HG02763 (cell line): ENCODE results near the gene FBXO17.
"Not testable (repeated sequence)": the region's sequence is repeated elsewhere in the genome, so short reads cannot be mapped to it uniquely, and the experiment has no call there.

Experiments
- ATAC-seq: cut with Tn5 transposase; IDR thresholded peaks from one replicate; pipeline ENCODE4 v1.9.1; 2021; ENCODE audit warnings: mild to moderate bottlenecking, moderate library complexity; ENCODE audit not compliant: unreplicated experiment

The FBXO17 gene

GRCh38 chr19:38975214-38975860 is at the start of gene FBXO17:
FBXO17 (minus strand) TSS chr19:38975742; CDS start chr19:38950319, 25,423 bp downstream.
- ATAC-seq: no peak

GRCh38 chr19:39024875-39025641 is 49.5 kb upstream of the FBXO17 start:
- no peak for ATAC-seq

DNA sequence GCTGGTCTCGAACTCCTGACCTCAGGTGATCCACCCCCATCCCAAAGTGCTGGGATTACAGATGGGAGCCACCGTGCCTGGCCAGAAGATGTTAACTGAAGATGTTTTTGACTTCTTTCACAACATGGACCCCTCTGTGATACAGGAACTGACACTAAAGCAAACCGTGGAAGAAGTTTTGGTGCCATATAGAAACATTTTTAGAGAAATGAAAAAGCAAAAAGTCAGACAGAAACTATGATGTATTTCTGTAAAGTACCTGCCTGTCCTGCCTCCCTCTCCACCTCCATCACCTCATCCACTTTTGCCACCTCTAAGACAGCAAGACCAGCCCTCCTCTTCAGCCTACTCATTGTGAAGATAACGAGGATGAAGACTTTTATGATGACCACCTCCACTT is 45.5 kb upstream of the FBXO17 start:
- no peak for ATAC-seq

GRCh38 chr19:39017646-39018045 is 42.1 kb upstream of the FBXO17 start:
- no peak for ATAC-seq

DNA sequence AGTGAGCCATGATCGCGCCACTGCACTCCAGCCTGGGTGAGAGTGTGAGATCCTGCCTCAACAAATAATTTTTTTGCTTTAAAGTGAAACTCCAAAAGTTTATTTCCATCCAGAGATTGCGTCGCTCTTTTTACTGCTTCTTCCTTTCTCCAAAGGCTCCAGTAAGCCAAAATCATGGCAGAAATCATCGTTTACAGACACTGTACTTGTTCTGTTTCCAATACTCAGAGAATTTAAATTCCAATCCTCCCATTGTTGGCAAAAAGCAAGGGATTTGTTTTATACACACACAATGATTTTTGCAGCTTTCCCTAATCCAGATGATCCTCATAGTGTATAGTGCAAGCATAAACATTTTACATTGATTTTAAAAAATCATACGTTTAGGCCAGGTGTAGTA is 41.5 kb upstream of the FBXO17 start:
- no peak for ATAC-seq

DNA sequence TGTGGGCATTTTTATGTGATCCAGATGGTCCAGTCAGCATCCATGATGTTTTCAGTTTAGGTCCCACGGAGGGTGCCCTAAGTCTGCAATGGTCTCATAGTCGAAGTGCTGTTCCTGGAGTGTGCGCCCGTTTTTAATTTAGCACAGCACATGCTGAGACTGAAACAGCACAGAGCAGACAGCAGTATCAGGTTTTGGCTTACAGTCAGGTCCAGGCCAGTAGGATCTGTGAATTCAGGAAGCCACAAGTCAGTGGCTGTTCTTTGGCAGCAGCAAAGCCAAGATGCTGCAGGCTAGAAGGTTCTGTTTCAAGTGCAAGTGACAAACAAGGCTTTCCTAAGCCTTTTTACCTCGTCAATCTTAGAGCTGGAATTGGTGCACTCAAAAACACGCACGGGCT is 38.5 kb upstream of the FBXO17 start:
- ATAC-seq: no peak

- ATAC-seq: no peak
These were observed 33.5 kb upstream of the FBXO17 start for GRCh38 chr19:39009001-39009400.

GRCh38 chr19:39008137-39008536 is 32.6 kb upstream of the FBXO17 start:
- no peak for ATAC-seq

- no peak for ATAC-seq
These were observed 31.6 kb upstream of the FBXO17 start for GRCh38 chr19:39007096-39007495.

GRCh38 chr19:39004403-39004802 is 28.9 kb upstream of the FBXO17 start:
- no peak for ATAC-seq

- ATAC-seq: no peak
These were observed 28.3 kb upstream of the FBXO17 start for GRCh38 chr19:39003796-39004195.

DNA sequence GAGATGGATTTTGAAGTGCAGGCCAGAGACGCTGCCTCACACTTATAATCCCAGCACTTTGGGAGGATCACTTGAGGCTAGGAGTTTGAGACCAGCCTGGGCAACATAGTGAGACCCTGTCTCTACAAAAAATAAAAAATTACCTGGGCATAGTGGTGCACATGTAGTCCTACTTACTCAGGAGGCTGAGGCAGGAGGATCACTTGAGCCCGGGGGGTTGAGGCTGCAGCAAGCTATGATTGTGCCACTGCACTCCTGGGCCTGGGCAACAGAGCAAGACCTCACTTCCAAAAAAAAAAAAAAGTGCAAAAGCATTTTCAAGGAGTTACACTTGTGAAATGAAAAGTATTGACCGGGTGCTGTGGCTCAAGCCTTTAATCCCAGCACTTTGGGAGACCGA is 27.6 kb upstream of the FBXO17 start:
- ATAC-seq: no peak

DNA sequence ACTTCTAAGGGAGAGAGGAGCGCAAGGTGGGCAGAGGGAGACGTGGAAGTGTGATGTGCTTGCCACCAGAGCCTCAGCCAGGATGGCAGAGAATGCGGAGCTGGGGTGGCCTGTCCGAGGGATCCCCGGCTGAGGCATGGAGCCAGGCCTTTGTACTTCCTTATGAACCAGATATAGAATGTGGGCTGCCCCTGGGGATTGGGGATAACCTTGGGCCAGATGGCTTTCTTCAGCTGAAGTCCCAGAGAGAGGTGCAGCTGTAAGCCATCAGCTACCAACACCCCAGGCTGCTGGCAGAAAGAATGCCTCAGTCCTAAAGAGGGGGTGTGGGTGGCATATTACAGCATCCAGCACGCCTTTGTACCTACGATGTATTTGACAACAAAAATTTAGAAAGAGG is 25.5 kb upstream of the FBXO17 start:
- no peak for ATAC-seq

DNA sequence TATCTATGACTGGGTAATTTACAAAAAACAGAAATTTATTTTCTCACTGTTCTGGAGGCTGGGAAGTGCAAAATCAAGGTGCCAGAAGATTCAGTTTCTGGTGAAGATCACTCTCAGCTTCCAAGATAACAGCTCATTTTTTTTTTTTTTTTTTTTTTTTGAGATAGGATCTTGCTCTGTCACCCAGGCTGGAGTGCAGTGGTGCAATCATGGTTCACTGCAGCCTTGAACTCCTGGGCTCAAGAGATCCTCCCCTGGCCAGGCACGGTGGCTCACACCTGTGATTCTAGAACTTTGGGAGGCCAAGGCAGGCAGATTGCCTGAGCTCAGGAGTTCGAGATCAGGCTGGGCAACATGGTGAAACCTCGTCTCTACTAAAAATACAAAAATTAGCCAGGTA is 22.0 kb upstream of the FBXO17 start:
- not testable (repeated sequence) for ATAC-seq

- ATAC-seq: no peak
These were observed 17.7 kb upstream of the FBXO17 start for GRCh38 chr19:38993271-38993670.

DNA sequence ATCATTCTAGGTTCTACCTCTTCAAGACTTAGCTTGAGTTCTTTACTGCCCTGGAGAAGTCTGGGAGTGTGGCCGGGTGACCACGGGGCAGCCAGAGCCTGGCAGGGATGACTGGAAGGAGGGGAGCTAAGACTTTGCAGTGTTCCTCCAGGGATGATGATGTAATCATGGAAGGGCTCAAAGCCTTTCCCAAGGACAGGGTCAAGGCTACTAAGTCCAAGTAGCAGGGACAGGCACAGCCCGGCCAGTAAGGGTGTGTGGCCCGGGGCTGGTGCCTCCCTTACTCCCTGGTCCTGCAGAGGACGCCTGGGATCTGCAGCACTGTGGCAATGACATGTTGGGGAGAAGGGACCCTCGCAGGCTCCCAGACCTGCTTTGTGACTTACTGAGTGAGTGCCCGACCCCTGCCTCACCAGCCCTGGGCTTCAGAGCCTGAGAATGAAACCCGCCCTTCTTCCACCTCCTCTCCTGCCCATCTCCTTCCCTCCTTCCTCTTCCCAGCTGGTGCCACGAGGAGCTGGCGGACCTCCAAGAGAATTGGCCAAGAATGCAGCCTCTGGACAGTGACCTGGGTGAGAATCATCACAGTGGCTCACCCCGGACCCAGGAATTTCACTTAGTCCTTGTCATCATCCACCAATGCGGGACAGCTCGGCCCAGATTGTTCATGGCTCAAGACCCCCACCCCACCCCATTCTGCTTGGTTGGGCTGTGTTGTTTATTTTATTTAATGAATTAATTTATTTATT is 15.6 kb upstream of the FBXO17 start:
- no peak for ATAC-seq

DNA sequence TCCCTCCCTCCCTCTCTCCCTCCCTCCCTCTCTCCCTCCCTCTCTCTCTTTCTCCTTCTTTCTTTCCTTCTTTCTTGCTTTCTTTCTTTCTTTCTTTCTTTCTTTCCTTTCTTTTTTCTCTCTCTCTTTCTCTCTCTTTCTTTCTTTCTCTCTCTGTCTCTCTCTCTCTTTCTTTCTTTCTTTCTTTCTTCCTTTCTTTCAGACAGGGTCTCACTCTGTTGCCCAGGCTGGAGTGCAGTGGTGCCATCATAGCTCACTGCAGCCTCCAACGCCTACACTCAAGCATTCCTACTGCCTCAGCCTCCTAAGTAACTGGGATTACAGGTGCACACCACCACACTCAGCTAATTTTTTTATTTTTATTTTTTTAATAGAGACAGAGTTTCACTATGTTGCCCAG is 14.1 kb upstream of the FBXO17 start:
- ATAC-seq: not testable (repeated sequence)

- ATAC-seq: no peak
These were observed 13.6 kb upstream of the FBXO17 start for GRCh38 chr19:38989066-38989605.

DNA sequence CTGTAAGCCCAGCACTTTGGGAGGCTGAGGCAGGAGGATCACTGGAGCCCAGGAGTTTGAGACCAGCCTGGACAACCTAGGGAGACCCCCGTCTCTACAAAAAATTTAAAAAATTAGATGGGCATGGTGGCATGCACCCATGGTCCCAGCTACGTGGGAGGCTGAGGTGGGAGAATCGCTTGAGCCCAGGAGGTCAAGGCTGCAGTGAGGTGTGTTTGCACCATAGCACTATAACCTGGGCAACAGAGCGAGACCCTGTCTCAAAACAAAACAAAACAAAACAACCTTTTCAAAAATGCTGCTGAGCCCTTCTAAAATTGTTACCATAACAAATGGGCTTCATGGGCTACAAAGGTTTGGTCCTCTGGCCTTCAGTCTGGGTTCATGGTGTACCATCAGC is 13.1 kb upstream of the FBXO17 start:
- ATAC-seq: not testable (repeated sequence)

GRCh38 chr19:38987745-38988144 is 12.2 kb upstream of the FBXO17 start:
- ATAC-seq: not testable (repeated sequence)

GRCh38 chr19:38985262-38985661 is 9.7 kb upstream of the FBXO17 start:
- ATAC-seq: no peak
